Globus pallidus (tissue), 1 donor: ENCODE results near the gene COL4A2.
"Not testable (repeated sequence)": the region's sequence is repeated elsewhere in the genome, so short reads cannot be mapped to it uniquely, and the experiment has no call there.

Experiments
- DNase-seq: peaks from one replicate; pipeline ENCODE4 v3.0.0-alpha.2; 2015; ENCODE audit warnings: low spot score

COL4A2 gene

GRCh38 chr13:110307767-110308655 lies 927 bp downstream of the COL4A2 start:
- DNase-seq: no peak

GRCh38 chr13:110308656-110309359 lies 1.7 kb downstream of the COL4A2 start:
- no peak for DNase-seq

- no peak for DNase-seq
Observed at GRCh38 chr13:110309661-110310524, 2.8 kb downstream of the COL4A2 start.

GRCh38 chr13:110310541-110311442 lies 3.7 kb downstream of the COL4A2 start:
- no peak for DNase-seq

DNA sequence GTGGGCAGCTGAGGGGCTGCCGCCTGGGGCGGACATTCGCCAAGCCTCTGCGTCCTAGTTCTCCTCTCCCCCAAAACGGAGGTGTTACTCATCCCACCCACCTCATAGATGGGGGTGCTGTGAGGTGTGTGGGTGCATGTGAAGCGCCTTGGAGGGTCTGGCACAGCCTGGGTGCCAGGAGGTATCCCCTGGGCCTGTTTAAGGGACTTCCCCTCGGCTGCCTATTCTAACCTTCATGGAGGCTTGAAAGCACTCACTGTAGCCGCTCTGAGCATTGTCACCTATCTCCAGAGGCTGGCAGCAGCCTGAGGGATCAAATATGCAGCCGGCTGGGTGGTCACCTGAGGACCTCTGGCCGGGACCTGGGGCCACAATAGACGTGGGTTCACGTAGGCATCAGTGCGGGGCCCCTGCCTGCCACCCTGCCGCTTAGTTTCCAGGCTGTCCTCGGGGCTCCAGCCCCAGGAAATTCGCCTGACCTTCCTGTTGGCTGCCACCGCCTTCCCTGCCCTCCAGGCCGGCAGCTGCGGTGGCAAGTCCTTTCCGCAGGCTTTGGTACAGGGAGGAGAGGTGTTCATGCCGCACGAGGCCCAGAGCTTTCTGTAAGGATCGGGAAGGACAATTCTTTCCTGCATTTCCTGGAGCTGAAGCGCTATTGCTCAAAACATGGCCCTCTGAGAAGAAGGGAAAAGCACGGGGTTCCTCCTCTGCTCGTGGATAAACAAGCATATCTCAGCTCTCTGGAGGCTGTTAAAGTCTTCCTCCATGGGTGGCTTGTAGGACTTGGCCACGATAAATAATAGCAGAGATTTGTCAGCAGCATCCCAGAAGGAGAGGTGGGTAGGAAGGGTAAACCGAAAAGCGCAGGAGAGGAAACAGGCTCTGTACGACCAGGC lies 4.6 kb downstream of the COL4A2 start:
- DNase-seq: no peak

- DNase-seq: no peak
Observed at GRCh38 chr13:110312339-110313031, 5.4 kb downstream of the COL4A2 start.

- DNase-seq: not testable (repeated sequence)
Observed at GRCh38 chr13:110313261-110313660, 6.2 kb downstream of the COL4A2 start.

DNA sequence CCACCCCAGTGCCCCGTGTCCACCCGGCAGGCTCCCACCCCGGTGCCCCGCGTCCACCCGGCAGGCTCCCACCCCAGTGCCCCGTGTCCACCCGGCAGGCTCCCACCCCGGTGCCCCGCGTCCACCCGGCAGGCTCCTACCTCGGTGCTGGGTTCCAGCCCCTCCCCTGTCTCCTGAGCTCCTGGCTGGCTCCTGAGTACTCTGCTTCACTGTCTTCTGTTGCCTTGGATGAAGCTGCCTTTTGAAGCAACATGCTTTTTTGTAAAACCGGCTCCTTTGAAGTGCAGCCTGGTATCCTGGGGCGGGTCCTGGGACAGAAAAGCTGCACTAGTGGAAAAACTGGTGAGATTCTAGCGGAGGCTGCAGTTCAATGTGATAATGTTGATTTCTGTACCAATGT lies 6.6 kb downstream of the COL4A2 start:
- DNase-seq: not testable (repeated sequence)

DNA sequence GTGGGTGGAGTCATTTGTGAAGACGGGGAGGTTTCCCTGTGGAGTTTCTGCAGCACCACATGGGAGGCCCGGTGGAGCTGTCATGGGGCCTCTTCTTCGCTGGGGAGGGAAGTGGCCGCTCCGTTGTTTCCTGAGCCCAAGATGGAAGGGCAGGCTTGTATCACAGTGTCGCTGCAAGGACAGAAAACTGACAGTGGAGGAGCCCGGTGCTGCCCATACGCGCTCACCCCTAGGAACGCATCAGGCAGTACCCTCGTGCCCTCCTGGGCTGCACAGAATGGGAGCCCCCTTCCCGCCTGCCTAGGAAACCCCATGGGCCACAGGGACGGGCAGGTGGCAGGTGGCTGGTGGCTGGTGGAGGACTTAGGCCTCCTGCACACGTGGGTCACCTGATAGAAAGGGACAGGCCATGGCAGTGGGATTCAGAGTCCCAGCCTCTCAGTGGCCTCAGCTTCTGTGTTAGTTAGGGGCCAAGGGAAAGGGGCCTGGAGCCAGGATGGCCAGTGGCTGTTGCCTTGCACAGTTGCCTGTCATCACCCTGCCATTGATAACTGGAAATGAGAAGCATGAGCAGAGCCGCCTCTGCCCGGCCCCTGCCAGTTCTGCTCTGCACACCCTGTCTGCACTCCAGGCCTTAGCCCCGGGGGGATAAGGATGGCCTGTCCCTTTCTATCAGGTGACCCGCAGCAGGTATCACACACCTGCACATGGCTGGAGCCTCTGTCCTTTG lies 7.6 kb downstream of the COL4A2 start:
- DNase-seq: no peak

DNA sequence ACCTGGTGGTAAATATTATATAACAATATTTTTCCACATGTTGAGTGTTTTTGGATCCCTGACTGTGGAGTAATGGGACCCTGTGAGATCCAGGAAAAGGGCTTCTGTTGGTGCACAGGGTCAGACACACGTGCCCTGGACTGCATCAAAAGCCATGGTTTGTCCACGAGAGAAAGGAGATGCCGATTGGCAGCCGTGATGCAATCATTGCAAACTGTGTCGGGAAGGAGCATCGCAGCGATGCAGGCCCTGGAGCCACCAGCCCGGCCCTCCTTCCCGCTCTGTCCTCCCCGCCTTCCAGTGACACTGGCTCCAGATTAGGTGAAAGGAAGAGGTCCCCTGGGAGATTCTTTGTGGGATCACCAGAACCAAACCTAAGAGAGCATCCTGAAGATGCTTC lies 9.1 kb downstream of the COL4A2 start:
- no peak for DNase-seq

DNA sequence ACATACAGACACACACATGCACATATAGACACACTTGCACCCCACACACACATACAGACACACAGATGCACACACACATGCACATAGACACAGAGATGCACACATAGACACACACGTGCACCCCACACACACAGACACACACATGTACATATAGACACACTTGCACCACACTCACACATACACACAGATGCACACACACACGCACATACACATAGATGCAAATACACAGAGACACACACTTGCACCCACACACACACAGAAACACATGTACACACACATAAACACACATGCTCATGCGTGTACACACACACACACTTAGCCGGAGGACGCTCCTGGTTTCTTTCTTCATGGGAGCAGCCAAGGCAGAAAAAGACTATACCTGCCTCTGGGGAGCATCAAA lies 10.0 kb downstream of the COL4A2 start:
- DNase-seq: no peak

DNA sequence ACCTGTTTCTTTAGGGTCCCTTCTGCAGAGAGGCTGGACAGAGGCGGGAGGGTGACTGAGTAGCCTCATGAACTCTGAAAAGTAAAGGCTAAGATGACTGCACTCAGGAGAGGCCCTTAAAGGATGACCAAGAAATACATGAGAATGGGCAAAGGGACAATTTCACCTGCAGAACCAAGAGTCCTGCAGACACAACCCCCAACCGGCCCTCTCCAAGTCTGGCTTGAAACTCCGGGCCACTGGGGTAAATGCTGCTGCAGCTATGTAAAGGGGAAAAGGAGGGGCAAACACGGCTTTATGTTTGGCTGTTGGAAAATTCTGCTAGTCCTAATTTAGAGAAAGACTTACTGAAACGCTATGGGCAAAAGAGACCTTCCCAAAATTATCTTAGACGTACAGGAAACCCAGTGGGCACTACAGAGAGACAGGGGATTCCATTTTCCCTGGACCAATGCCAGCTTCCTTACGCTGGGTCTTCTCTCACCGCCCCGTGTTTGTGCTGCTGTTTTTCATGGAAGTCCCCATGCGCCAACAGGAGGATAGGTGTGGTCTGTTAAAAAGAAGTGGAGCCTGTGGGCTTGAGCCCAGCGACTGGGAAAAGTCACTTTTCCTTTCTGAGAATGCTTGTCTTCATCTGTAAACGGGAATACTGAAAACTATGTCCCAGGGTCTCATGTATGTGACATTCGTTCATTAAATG lies 10.6 kb downstream of the COL4A2 start:
- DNase-seq: no peak

DNA sequence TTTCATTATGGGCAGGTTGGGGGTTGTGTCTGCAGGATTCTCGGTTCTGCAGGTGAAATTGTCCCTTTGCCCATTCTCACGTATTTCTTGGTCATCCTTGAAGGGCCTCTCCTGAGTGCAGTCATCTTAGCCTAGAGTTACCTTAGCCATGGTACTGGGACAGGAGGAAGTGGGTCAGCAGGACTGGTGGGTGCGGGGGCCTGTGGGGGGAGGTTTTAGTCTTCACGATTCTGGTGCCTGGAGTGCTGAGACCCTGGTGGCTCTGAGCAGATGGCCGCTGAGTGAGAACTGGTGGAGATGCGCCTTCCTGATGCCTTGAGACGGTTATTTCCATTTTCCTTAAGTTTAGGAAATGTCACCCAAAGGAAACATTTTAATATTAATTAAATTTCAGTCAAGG lies 11.8 kb downstream of the COL4A2 start:
- no peak for DNase-seq

DNA sequence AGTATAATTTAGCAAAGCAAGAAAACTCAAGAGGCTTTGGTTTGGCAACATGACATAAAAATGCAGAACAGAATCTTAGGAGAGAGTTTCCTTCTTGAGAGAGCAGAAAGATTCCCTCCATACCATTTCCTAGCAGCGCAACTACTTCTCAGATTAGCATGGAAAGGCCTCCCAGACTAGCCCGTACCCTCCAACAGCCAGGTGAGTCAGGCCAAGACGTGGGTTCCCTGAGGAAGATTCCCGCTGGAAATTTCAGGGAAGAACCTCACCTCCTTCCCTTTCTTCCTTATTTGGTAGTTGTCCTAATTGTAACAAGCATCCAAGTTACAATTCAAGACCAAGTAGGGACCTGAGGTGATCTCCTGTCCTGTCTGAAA lies 12.3 kb downstream of the COL4A2 start:
- DNase-seq: no peak

- DNase-seq: no peak
Observed at GRCh38 chr13:110319774-110320509, 12.9 kb downstream of the COL4A2 start.

GRCh38 chr13:110320645-110321044 lies 13.6 kb downstream of the COL4A2 start:
- DNase-seq: no peak

- DNase-seq: not testable (repeated sequence)
Observed at GRCh38 chr13:110321573-110321972, 14.5 kb downstream of the COL4A2 start.
